Endodermal cell (in vitro differentiated cells): Measurements from ENCODE around the gene PFDN6. TPM values are rescaled to one million over a fixed set of nuclear protein-coding genes. Genes with fewer than 3 reads are reported as not detected.

Experiments
- DNase-seq: peaks from one replicate; pipeline ENCODE4 v3.0.0-alpha.2; 2017
- H3K27ac ChIP-seq: 2 replicates; pipeline ENCODE4 v1.5.1; 2013; ENCODE audit warnings: mild to moderate bottlenecking, low read depth, low read length, moderate library complexity
- H3K27me3 ChIP-seq: 2 replicates; pipeline ENCODE4 v1.6.1; 2013; ENCODE audit warnings: mild to moderate bottlenecking, low read length, moderate library complexity; ENCODE audit not compliant: insufficient read depth, control insufficient read depth, poor library complexity, severe bottlenecking
- H3K36me3 ChIP-seq: 2 replicates; pipeline ENCODE4 v1.7.0; 2013; ENCODE audit warnings: mild to moderate bottlenecking, low read length, moderate library complexity; ENCODE audit not compliant: control insufficient read depth, insufficient read depth
- H3K4me1 ChIP-seq: one replicate; pipeline ENCODE4 v1.7.0; 2013; ENCODE audit warnings: low read length; ENCODE audit not compliant: control insufficient read depth, insufficient read depth
- H3K4me3 ChIP-seq: 2 replicates; pipeline ENCODE4 v1.5.1; 2013; ENCODE audit warnings: mild to moderate bottlenecking, low read length, moderate library complexity
- H3K9ac ChIP-seq: 2 replicates; pipeline ENCODE4 v1.6.1; 2013; ENCODE audit warnings: mild to moderate bottlenecking, low read length, moderate library complexity; ENCODE audit not compliant: poor library complexity, severe bottlenecking; ENCODE audit errors: extremely low read depth
- H3K9me3 ChIP-seq: 2 replicates; pipeline ENCODE4 v1.6.1; 2013; ENCODE audit warnings: mild to moderate bottlenecking, low read length, moderate library complexity; ENCODE audit not compliant: control insufficient read depth
- H3K27ac Mint-ChIP-seq: 2 replicates; pipeline ENCODE4 v1.8.0; 2020; ENCODE audit warnings: mixed read lengths
- H3K27me3 Mint-ChIP-seq: 2 replicates; pipeline ENCODE4 v1.8.0; 2021; ENCODE audit warnings: mild to moderate bottlenecking, mixed read lengths; ENCODE audit not compliant: insufficient read depth
- H3K36me3 Mint-ChIP-seq: 2 replicates; pipeline ENCODE4 v1.8.0; 2020; ENCODE audit warnings: low read depth, mixed read lengths
- H3K4me1 Mint-ChIP-seq: 2 replicates; pipeline ENCODE4 v1.8.0; 2020; ENCODE audit warnings: mixed read lengths
- H3K4me3 Mint-ChIP-seq: 2 replicates; pipeline ENCODE4 v1.8.0; 2020; ENCODE audit warnings: mild to moderate bottlenecking, moderate library complexity, mixed read lengths
- H3K9me3 Mint-ChIP-seq: 2 replicates; pipeline ENCODE4 v1.8.0; 2020; ENCODE audit warnings: mild to moderate bottlenecking, mixed read lengths
- WGBS, 2 experiments: methylation state at CpG; one replicate each; pipeline versions ENCODE4 v1.1.5 to v1.1.7; 2013; ENCODE audit warnings: missing lambda C conversion rate in 2 of 2, mixed read lengths in 1 of 2; ENCODE audit not compliant: insufficient coverage in 1 of 2, insufficient read length in 1 of 2; 5-methylcytosine and 5-hydroxymethylcytosine counted together
- long read RNA-seq, 4 experiments: library from polyadenylated mRNA in 2 of 4; library from RNA in 1 of 4; library from capped mRNA in 1 of 4; stranded (forward) in 3 of 4; unstranded in 1 of 4; transcript quantifications; one replicate each; pipeline ENCODE4 v2.0.0, GENCODE V29; 2020 to 2021; ENCODE audit warnings: inconsistent platforms in 1 of 4
- polyA plus RNA-seq, 2 experiments: library from polyadenylated mRNA; stranded (reverse); fragments of 50-300 nt; gene quantifications; one replicate each; pipeline ENCODE4 v1.2.3, GENCODE V29; 2013
- total RNA-seq, 2 donors: library from RNA; stranded (reverse); fragmentation: NEBNext Ultra II Directional in 1 of 2; extraction: Animal tissue kit (Norgen Biotek cat#: 25700) in 1 of 2; gene quantifications; 2 replicates in 1 of 2; 3 replicates in 1 of 2; pipeline ENCODE4 v1.2.1, GENCODE V29; 2021
- TF ChIP-seq, protein P1 (sequence below): fragments of 200-600 bp; sonication (generic); conservative IDR thresholded peaks from 2 replicates; pipeline ENCODE4 v1.5.0; 2021; ENCODE audit warnings: antibody characterized with exemption, mild to moderate bottlenecking

The PFDN6 gene
- 10 to 100 TPM; 69.9 to 86.4 TPM for total RNA-seq
- 91.1 TPM for polyA plus RNA-seq (2013, experiment 1 of 2)
- polyA plus RNA-seq (2013, experiment 2 of 2) = 84.9 TPM
- long read RNA-seq, experiment 1, transcript PFDN6-201 (4 exons, 740 nt) = major isoform, 24 of 32 reads
- long read RNA-seq, experiment 1, partial matches to known transcripts = 5 of 32 reads
- long read RNA-seq, experiment 1, other reads (novel, unspliced or antisense) = 2 of 32 reads
- long read RNA-seq, experiment 2, partial matches to known transcripts = 0 of 5 reads
- long read RNA-seq, experiment 2, other reads (novel, unspliced or antisense) = 1 of 5 reads
- long read RNA-seq, experiment 3, partial matches to known transcripts = 0 of 3 reads
- long read RNA-seq, experiment 3, other reads (novel, unspliced or antisense) = 0 of 3 reads
- long read RNA-seq, experiment 4, transcript PFDN6-201 (4 exons, 740 nt) = major isoform, 14 of 19 reads
- long read RNA-seq, experiment 4, partial matches to known transcripts = 5 of 19 reads
- long read RNA-seq, experiment 4, other reads (novel, unspliced or antisense) = 0 of 19 reads

GRCh38 chr6:33288921-33289783, at the start of gene PFDN6, which contains the start of gene WDR46:
Gene PFDN6, plus strand, starts transcription at chr6:33289601. Its CDS starts 256 bp downstream, at chr6:33289857.
Gene WDR46, minus strand, starts transcription at chr6:33289239. Its CDS starts 69 bp downstream, at chr6:33289170.
- peak; percentile 91 for DNase-seq
- WGBS, 2 experiments = 0% methylated on average over 16 to 43 of the region's 43 CpGs
- H3K9ac ChIP-seq = peak within 1 kb of the TSS; percentile 70
- peaks cover 48% of the 10 kb centered on the region for H3K36me3 Mint-ChIP-seq
- no peak within 1 kb of the TSS for H3K27ac ChIP-seq
- peak within 1 kb of the TSS; percentile 97 for H3K4me3 ChIP-seq
- peaks cover 48% of the 10 kb centered on the region for H3K36me3 ChIP-seq
- H3K4me1 ChIP-seq = no peaks in the 10 kb centered on the region
- peak within 1 kb of the TSS; percentile 83 for H3K4me3 Mint-ChIP-seq
- peaks cover 13% of the 10 kb centered on the region for H3K4me1 Mint-ChIP-seq
- no peaks in the 10 kb centered on the region for H3K27me3 ChIP-seq
- TF ChIP-seq, protein P1, sequence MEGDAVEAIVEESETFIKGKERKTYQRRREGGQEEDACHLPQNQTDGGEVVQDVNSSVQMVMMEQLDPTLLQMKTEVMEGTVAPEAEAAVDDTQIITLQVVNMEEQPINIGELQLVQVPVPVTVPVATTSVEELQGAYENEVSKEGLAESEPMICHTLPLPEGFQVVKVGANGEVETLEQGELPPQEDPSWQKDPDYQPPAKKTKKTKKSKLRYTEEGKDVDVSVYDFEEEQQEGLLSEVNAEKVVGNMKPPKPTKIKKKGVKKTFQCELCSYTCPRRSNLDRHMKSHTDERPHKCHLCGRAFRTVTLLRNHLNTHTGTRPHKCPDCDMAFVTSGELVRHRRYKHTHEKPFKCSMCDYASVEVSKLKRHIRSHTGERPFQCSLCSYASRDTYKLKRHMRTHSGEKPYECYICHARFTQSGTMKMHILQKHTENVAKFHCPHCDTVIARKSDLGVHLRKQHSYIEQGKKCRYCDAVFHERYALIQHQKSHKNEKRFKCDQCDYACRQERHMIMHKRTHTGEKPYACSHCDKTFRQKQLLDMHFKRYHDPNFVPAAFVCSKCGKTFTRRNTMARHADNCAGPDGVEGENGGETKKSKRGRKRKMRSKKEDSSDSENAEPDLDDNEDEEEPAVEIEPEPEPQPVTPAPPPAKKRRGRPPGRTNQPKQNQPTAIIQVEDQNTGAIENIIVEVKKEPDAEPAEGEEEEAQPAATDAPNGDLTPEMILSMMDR = no peak
- peak within 1 kb of the TSS; percentile 89 for H3K27ac Mint-ChIP-seq
- H3K27me3 Mint-ChIP-seq = no peaks in the 10 kb centered on the region
- no peaks in the 10 kb centered on the region for H3K9me3 Mint-ChIP-seq
- no peaks in the 10 kb centered on the region for H3K9me3 ChIP-seq

- no peaks in the 10 kb centered on the region for H3K36me3 Mint-ChIP-seq
- Histone ChIP-seq H3K9ac (no peak overlapping the region), H3K9me3 (no peaks in the 10 kb centered on the region), H3K4me3 (no peak overlapping the region), H3K27me3 (peaks cover 39% of the 10 kb centered on the region), H3K27ac (no peak overlapping the region), H3K36me3 (no peaks in the 10 kb centered on the region), H3K4me1 (no peaks in the 10 kb centered on the region)
- no peaks in the 10 kb centered on the region for H3K9me3 Mint-ChIP-seq
- WGBS, 2 experiments = 83 to 87% methylated on average over 1 to 3 of the region's 3 CpGs
- DNase-seq = no peak
- peaks cover 46% of the 10 kb centered on the region for H3K27me3 Mint-ChIP-seq
- H3K27ac Mint-ChIP-seq = no peak overlapping the region
- TF ChIP-seq, protein P1 = no peak
- no peak overlapping the region for H3K4me3 Mint-ChIP-seq
- H3K4me1 Mint-ChIP-seq = peaks cover 2% of the 10 kb centered on the region
These were observed 47.4 kb upstream of the PFDN6 start for GRCh38 chr6:33241968-33242367.

DNA sequence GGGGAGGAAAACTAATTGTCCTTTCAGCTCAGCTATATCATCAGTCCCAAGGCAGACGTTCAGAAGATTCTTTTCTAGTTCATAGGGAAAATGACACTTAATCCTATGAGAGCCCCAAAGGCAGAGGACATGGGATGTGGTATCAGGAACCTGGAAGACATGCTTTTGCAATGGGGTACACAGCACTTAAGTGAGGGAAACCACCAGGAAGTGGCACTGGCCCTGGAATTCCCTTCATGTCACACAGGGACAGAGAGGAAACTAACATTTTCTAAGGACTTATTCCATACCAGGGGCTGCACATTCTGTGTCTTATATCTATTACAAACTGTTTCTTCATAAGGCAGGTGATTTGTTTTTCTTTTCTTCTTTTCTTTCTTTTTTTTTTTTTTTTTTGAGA, 45.9 kb upstream of the PFDN6 start:
- H3K4me1 ChIP-seq = peaks cover 1% of the 10 kb centered on the region
- no peaks in the 10 kb centered on the region for H3K9me3 ChIP-seq
- 56 to 60% methylated on average over 1 of the region's 1 CpG for WGBS, 2 experiments
- no peak overlapping the region for H3K4me3 Mint-ChIP-seq
- TF ChIP-seq, protein P1 = no peak
- no peak overlapping the region for H3K9ac ChIP-seq
- no peak overlapping the region for H3K27ac ChIP-seq
- no peak overlapping the region for H3K27ac Mint-ChIP-seq
- H3K4me1 Mint-ChIP-seq = peaks cover 3% of the 10 kb centered on the region
- H3K27me3 ChIP-seq = peaks cover 42% of the 10 kb centered on the region
- H3K36me3 Mint-ChIP-seq = no peaks in the 10 kb centered on the region
- peaks cover 55% of the 10 kb centered on the region for H3K27me3 Mint-ChIP-seq
- no peaks in the 10 kb centered on the region for H3K36me3 ChIP-seq
- DNase-seq = no peak
- no peaks in the 10 kb centered on the region for H3K9me3 Mint-ChIP-seq
- no peak overlapping the region for H3K4me3 ChIP-seq
